ENCODE data around the gene ATP13A1.
"Not testable (repeated sequence)": the region's sequence is repeated elsewhere in the genome, so short reads cannot be mapped to it uniquely, and the experiment has no call there.

ATP13A1 gene

GRCh38 chr19:19618219-19619051 is 45.0 kb downstream of the ATP13A1 start, which contains the start of gene PBX4:
PBX4 (minus strand) TSS chr19:19618687; CDS start chr19:19618629, 58 bp downstream.
- DNase-seq = peak; percentile 99

- peak; percentile 74 for DNase-seq
Observed at GRCh38 chr19:19615086-19615485, 48.4 kb downstream of the ATP13A1 start.

GRCh38 chr19:19613506-19613905 is 50.0 kb downstream of the ATP13A1 start:
- no peak for DNase-seq

GRCh38 chr19:19610376-19611202 is 52.9 kb downstream of the ATP13A1 start:
- no peak for DNase-seq

GRCh38 chr19:19606686-19607085 is 56.8 kb downstream of the ATP13A1 start:
- DNase-seq = not testable (repeated sequence)

- DNase-seq = peak; percentile 65
Observed at GRCh38 chr19:19606021-19606420, 57.5 kb downstream of the ATP13A1 start.

- DNase-seq = no peak
Observed at GRCh38 chr19:19602713-19603324, 60.7 kb downstream of the ATP13A1 start.

GRCh38 chr19:19602136-19602712 is 61.3 kb downstream of the ATP13A1 start:
- peak; percentile 35 for DNase-seq

- DNase-seq = no peak
Observed at GRCh38 chr19:19600793-19601330, 62.6 kb downstream of the ATP13A1 start.

GRCh38 chr19:19598728-19599451 is 64.6 kb downstream of the ATP13A1 start:
- DNase-seq = peak; percentile 83

- peak; percentile 77 for DNase-seq
Observed at GRCh38 chr19:19597809-19598306, 65.6 kb downstream of the ATP13A1 start.

Data from CD4-positive, alpha-beta T cell treated with Interleukin-15 for 1 hour (primary cell).